ENCODE data around the gene SLC16A14.
A peak's percentile ranks its signal among the peaks of the same experiment; 100 is the strongest.

Gene SLC16A14

GRCh38 chr2:230069402-230069801 is 678 bp upstream of the SLC16A14 start:
- Histone ChIP-seq H3K27ac (no peak overlapping the region), H3K4me3 (ENCODE audit: low read depth, low read length) (no peak overlapping the region), H3K27me3 (replicated peaks) (no peaks in the 10 kb centered on the region), H3K36me3 (replicated peaks) (no peaks in the 10 kb centered on the region)
- DNase-seq, result no peak
- no peak for TF ChIP-seq CTCF (IDR thresholded peaks at IDR 0.05; ENCODE audit: low read depth, low read length, missing control alignments)
- in situ Hi-C loops (cut with HindIII; ENCODE audit: low pct_ligation_motif_present, low sequenced_read_pairs), result no loop called here

GRCh38 chr2:230068016-230068650 is 591 bp downstream of the SLC16A14 start:
- no peak overlapping the region for H3K27ac ChIP-seq

GRCh38 chr2:230060672-230061293 is 7.9 kb downstream of the SLC16A14 start:
- no peak for TF ChIP-seq CTCF (IDR thresholded peaks at IDR 0.05; ENCODE audit: low read depth, low read length, missing control alignments)
- in situ Hi-C loops (cut with HindIII; ENCODE audit: low pct_ligation_motif_present, low sequenced_read_pairs), result no loop called here
- no peaks in the 10 kb centered on the region for H3K36me3 ChIP-seq (replicated peaks)
- H3K27ac ChIP-seq, result no peak overlapping the region
- H3K4me3 ChIP-seq (ENCODE audit: low read depth, low read length), result no peak overlapping the region
- H3K27me3 ChIP-seq (replicated peaks), result no peaks in the 10 kb centered on the region
- no peak for DNase-seq

More at GRCh38 chr2:230068016-230068650, 591 bp downstream of the SLC16A14 start:
- in situ Hi-C loops (cut with HindIII; ENCODE audit: low pct_ligation_motif_present, low sequenced_read_pairs), result no loop called here
- DNase-seq, result peak; percentile 1
- no peak for TF ChIP-seq CTCF (IDR thresholded peaks at IDR 0.05; ENCODE audit: low read depth, low read length, missing control alignments)
- H3K4me3 ChIP-seq (ENCODE audit: low read depth, low read length), result peak overlapping the region; percentile 60
- H3K36me3 ChIP-seq (replicated peaks), result no peaks in the 10 kb centered on the region
- no peaks in the 10 kb centered on the region for H3K27me3 ChIP-seq (replicated peaks)

GRCh38 chr2:230053753-230054478 is 14.8 kb downstream of the SLC16A14 start:
- peak; percentile 73 for DNase-seq
- Histone ChIP-seq H3K27ac (no peak overlapping the region), H3K27me3 (replicated peaks) (no peaks in the 10 kb centered on the region), H3K4me3 (ENCODE audit: low read depth, low read length) (no peak overlapping the region), H3K36me3 (replicated peaks) (no peaks in the 10 kb centered on the region)
- no peak for TF ChIP-seq CTCF (IDR thresholded peaks at IDR 0.05; ENCODE audit: low read depth, low read length, missing control alignments)
- in situ Hi-C loops (cut with HindIII; ENCODE audit: low pct_ligation_motif_present, low sequenced_read_pairs), result no loop called here

GRCh38 chr2:230052299-230052698 is 16.4 kb downstream of the SLC16A14 start:
- peak; percentile 5 for DNase-seq
- in situ Hi-C loops (cut with HindIII; ENCODE audit: low pct_ligation_motif_present, low sequenced_read_pairs), result no loop called here
- Histone ChIP-seq H3K27me3 (replicated peaks) (no peaks in the 10 kb centered on the region), H3K36me3 (replicated peaks) (no peaks in the 10 kb centered on the region), H3K27ac (no peak overlapping the region), H3K4me3 (ENCODE audit: low read depth, low read length) (no peak overlapping the region)
- TF ChIP-seq CTCF (IDR thresholded peaks at IDR 0.05; ENCODE audit: low read depth, low read length, missing control alignments), result no peak

Measured in brain microvascular endothelial cell (primary cell).